GM13976 (cell line): ENCODE data around the gene CCNL1.

Experiments
- DNase-seq: peaks from one replicate; pipeline ENCODE4 v3.0.0; 2012; ENCODE audit warnings: low spot score
- in situ Hi-C: fragments of 300-500 bp; cut with MboI; formaldehyde crosslinking; loops from one replicate; pipeline ENCODE4 v1.12.0; 2022; ENCODE audit warnings: low sequenced_read_pairs, mixed read lengths, inconsistent platforms; ENCODE audit not compliant: unreplicated experiment
- TF ChIP-seq, protein P1 (sequence below): IDR thresholded peaks from 2 replicates; pipeline ENCODE4 v1.5.1; 2012; ENCODE audit warnings: borderline replicate concordance, mild to moderate bottlenecking; ENCODE audit not compliant: insufficient read depth; ENCODE audit errors: extremely low read depth, missing control alignments, control extremely low read depth

Gene CCNL1

DNA sequence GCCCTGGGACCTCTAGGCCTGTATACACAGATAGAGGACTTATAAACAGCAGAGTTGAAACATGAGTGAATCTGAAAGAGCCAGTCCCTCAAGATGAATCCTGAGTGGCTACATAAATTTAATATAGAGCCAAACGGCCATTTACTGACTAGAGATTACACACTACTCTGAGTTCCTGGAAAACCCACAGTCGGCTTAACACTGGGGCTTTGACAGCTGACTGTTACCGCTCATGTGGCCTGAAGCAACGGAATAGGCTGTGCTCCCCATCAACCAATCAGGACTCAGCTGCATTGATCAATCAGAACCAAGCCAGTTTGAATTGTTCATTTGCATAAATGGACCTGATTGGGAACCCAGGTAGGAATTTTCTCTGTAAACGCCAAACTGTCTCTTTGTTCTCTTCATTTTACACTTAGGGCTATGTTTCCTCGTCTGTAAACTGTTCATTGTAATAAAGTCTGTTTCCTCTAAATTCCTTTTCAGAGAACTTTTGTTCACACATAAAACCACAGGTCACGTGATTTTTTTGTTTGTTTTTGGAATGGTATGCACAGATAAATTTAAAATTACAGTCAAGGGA is 40.5 kb downstream of the CCNL1 start:
- TF ChIP-seq, protein P1, sequence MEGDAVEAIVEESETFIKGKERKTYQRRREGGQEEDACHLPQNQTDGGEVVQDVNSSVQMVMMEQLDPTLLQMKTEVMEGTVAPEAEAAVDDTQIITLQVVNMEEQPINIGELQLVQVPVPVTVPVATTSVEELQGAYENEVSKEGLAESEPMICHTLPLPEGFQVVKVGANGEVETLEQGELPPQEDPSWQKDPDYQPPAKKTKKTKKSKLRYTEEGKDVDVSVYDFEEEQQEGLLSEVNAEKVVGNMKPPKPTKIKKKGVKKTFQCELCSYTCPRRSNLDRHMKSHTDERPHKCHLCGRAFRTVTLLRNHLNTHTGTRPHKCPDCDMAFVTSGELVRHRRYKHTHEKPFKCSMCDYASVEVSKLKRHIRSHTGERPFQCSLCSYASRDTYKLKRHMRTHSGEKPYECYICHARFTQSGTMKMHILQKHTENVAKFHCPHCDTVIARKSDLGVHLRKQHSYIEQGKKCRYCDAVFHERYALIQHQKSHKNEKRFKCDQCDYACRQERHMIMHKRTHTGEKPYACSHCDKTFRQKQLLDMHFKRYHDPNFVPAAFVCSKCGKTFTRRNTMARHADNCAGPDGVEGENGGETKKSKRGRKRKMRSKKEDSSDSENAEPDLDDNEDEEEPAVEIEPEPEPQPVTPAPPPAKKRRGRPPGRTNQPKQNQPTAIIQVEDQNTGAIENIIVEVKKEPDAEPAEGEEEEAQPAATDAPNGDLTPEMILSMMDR, result no peak
- DNase-seq, result no peak
- in situ Hi-C loops, result no loop called here

DNA sequence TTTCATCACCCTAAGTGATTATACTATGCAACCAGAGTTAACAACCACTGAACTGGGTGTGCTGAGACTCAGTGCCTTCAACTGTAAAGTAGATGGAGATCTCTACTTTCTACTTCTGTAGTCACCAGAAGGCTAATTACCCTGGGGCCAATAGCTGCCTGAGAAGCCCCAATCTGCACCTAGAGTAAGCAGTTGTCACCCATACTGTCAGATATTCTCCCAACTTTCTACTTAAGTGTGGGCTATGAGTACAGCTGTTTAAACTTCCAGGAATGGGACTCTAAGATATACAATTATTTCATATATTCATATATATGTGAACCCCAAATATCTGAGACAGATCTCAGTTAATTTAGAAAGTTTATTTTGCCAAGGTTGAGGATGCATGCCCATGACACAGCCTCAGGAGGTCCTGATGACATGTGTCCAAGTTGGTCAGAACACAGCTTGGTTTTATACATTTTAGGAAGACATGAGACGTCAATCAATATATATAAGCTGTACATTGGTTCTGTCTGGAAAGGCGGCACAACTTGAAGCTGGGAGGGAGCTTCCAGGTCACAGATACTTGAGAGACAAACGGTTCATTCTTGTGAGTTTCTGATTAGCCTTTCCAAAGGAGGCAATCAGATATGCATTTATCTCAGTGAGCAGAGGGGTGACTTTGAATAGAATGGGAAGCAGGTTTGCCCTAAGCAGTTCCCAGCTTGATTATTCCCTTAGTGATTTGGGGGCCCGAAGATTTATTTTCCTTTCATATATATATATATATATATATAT is 41.9 kb downstream of the CCNL1 start:
- TF ChIP-seq, protein P1, result no peak
- in situ Hi-C loops, result no loop called here
- DNase-seq, result no peak

DNA sequence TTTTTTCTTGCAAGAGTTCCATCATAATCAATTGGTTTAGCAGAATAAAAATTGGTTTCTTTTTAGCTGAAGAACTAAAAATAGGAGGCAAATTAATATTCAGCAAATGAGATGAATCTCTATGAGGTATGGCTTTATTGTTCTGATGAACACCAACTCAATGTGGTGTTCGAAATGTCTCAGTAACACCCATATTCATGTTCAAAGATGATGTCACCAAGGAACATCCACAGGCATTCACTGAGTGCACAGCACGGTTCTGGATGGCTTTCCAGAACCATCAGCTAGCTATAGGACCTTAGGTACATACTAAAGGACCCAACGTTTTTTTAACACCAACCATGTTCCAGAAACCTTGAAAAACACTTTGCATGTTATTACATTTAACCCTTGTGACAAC is 42.7 kb downstream of the CCNL1 start:
- no peak for DNase-seq
- in situ Hi-C loops, result no loop called here
- TF ChIP-seq, protein P1, result no peak

DNA sequence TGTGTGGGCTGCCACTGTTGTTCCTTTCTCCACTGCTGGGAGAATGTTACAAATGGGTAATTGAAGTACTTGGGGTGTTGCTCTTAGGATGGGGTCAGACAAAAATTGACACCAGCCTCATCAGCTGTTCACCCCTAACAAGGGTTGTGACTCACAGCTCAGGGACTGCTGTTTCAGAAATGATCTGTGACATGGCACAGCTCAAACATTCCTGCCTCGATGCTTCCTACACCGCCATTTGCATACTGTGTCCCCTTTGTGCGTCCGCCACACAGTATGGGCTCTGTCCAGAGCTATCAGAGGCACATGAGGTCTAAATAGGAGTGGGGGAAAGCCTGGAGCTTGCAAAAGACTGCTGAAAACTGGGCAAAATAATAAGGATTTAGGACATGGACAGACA is 43.9 kb downstream of the CCNL1 start:
- DNase-seq, result no peak
- TF ChIP-seq, protein P1, result no peak
- in situ Hi-C loops, result no loop called here

DNA sequence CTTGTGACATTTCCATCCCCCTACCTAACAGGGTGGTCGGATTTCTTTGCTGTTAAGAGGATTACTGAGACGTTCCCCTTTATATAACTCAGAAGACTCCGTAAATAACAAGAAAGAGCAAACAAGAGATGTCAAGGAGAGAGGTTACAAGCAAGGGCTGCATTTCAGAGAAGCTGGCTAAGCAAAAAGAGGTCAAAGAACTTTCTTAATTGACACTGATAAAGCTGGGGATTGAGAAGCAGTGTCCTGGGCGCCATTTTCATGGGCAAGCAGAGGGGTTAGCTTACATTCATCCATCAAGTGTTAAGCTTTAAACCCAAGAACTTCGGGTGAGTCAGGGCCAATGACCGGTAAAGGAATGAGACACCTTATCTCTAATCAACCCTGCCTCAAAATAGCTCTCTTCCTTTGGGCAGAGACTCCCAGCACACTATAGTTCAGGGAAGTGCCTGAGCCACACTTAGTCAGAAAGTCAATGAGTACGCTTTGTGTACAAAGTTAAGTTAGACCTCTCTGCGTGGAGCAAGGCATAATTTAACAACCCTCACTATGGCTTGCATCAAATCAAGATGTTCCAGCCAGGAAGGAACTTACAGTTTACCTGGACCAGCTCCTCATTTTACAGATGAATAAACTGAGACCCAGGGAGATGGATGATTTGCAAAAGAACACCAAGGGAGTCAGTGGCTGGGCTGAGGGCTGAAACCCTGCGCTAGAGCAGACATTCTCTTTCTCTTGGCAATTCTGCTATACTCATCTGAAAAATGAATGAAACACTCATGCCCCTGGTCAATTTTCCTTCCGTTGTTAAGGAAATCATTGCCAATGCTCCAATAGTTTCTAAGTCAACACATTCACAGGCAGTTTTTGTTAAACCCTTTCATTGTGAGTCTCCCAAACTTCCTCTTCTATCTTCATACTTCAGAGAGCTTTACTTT is 44.6 kb downstream of the CCNL1 start:
- DNase-seq, result no peak
- TF ChIP-seq, protein P1, result no peak
- in situ Hi-C loops, result no loop called here

DNA sequence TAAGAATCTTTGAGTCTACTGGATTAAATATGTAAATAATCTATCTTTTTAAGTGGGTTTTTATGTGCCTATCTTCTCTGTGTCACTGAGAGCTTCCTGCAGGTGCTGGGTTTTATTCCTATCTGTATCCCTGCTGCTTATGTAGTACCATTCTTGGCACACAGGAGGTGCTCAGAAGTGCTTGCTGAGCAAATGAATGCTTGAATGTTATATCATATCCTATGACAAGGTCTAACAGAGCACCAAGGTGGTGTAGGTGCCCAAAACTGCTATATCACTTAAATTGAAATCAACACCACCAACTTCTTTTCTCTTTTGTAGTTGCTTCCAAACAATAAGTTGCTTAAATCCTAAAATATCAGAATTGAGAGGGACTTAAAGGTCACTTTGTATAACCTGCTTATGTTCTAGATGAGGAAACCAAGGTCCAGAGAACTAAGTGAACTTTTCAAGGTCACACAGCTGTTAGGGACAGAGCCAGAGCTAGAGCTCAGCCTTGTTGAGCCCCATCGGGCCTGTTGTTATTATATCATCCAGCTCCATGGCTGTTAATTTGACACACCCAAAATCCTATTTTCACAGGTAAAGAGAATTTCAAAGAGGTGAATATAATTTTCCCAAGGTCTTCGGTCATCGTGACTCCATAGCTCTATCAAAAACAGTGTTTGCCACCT is 46.0 kb downstream of the CCNL1 start:
- TF ChIP-seq, protein P1, result no peak
- in situ Hi-C loops, result no loop called here
- DNase-seq, result no peak
